ENCODE data around the gene ZNF549.

The ZNF549 gene

DNA sequence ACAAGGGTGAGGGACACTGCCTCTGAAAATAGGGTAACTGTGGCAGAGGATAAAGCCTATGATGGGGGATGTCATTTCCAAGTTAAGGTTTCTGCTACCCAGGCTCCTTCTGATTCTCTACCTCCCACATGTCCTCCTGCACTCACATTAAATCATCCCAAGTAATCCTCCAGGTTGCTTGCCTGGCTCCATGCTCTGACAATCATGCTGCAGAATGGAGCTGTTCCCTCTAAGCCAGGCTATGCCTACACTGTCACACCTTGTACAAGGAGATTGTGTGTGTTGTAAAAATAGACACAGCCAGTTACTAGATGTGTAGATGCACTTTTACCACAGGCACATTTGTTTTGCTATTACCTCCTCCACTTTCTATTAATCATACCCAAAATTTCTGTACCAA lies 43.6 kb downstream of the ZNF549 start:
- DNase-seq, result no peak

DNA sequence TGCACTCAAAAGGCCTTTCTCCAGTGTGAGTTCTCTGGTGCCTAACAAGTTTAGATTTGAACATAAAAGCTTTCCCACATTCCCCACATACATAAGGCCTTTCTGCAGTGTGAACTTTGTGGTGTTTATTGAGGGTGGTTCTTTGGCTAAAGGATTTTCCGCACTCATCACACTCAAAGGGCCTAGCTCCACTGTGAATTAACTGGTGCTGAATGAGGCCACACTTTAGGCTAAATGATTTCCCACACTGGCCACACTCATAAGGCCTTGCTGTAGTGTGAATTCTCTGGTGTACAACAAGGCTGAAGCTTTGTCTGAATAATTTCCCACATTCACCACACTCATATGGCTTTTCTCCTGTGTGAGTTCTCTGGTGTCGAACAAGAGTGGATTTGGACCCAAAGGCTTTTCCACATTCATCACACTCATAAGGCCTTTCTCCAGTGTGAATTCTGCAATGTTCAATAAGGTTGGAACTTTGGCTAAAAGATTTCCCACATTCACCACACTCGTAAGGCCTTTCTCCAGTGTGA lies 45.3 kb downstream of the ZNF549 start:
- DNase-seq, result no peak

DNA sequence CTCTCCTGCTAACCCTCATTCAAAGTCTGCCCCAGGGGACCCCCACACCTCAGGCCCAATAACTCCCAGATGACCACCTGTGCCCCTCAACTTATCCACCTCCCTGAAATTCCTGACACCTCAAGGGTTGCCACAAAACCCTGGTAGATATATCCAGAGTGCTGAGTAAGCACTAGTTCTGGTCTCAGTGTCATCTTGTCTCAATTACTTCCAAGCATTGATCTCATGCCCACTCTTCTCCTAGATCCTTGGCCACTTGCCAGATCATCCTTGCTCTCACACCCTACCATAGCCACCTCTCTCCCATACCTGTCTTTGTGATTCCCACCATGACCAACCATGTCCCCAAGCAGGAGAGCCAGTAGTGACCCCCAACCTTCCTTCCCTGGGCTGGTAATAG lies 49.5 kb downstream of the ZNF549 start:
- no peak for DNase-seq

DNA sequence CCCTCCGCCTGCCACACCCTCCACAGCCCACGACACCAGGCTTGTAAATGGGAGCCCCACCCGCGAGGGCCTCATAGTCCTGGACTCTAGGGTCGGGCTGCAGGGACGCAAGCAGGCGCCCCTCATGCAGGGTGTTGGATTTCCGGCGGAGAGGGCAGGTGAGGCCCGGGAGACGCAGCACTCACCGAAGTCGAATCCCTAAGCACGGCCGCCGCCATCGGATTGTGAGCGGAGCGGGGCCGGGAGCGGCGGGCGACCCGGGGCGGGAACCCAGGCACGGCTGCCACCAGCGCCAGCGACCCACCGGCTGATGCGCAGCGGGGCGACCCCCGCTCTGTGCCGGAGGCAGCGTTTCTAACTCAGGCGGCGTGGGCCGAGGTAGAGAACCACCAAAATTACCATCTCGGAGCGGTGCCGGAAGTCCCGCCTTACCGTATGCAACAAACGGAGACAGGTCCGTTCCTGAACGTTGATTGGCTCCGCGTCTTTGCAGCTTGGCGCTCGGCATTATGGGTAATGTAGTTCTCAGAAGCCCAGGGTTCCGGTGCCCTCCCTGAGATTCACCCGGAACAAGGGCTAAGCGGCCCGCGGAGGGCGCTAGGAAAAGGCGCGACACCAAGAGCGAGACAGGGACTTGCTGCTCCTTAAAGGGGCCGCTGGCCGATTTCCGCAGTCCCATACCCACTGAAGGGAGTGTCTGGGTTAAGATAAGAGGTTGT lies 51.5 kb downstream of the ZNF549 start, which contains the start of gene ZNF416:
Gene ZNF416, minus strand, starts transcription at position 425 of the 719 bp plus-strand sequence. Its CDS starts 207 bp downstream, at position 218.
- peak; percentile 66 to 98 for DNase-seq

DNA sequence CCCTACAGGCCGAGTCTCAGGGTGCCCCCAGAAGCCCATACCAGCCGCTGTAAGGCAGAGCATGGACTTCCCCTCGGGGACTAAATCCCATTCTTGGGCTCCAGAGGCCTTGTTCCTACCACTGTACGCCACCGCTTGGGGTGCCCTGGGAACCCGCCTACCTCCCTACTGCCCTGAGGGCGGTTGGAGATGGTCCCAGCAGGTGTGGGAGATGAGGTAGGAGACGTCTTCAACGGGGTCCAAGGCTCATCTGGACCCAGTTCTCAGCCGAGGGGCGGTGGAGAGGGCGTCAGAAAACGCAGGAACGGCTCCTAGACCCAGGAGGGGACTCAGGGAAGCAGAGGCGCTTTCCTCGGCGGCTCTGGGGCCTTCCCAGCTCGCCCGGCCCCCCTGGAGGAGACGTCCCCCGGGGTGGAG lies 56.0 kb downstream of the ZNF549 start:
- no peak for DNase-seq

DNA sequence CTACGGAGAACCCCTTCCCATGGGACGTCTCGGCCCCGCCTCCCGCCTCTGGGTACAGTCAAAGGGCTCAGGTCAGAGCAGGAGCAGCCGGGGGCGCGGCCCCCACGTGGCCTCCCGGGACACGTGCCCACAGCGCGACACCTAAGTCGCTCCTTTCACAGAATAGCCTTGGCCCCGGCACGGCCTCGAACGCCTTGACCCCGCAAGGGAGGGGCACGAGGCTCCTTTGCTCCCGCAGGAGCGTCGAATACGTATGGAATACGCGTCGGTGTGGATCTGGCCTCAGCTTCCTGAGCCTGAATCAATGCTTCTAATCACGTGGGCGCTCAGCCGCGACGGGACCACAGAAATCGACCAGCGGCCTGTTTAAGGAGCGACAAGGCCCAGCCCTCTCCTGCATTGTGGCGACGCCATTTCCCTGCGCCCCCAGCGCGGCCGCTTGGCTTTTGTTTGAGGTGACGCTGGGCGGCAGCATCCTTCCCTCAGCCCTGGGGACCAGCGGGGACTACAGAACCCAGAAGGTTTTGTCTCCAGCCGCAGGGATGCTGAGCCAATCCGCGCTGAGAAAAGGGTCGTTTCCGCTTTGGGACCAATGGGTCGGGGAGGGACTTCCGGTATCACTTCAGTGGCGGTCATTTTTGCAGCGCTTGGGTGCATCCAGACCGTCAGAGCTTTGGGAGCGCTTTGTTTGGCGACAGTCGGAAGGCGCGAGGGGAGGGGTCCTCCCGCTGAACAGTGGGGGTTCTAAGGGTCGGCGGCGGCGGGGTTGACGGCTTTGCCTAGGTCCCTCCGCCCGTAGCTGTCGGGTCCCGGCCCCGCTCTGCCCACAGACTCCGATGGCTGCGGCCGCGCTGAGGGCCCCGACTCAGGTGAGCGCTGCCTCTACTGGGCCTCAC lies 56.6 kb downstream of the ZNF549 start, which contains the start of gene ZIK1:
Gene ZIK1, plus strand, starts transcription at position 625 of the 896 bp plus-strand sequence. Its CDS starts 212 bp downstream, at position 837.
- peak; percentile 47 to 89 for DNase-seq

DNA sequence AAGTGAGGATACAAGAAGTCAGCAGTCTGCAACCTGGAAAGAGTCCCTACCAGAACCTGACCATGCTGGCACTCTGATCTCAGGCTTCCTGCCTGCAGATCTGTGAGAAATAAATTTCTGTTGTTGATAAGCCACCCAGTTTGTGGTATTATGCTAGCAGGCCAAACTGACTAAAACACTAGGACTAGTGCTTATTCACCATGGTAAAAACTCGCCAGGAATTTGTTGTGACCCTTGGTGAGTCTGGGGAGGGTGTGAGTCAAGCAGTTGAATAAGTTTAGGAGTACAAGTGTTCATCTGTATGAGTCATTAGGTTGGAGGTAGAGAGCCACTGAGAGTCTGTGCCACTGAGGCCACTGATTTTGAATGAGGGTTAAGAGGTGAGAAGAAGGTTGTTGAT lies 60.4 kb downstream of the ZNF549 start:
- DNase-seq, result no peak

DNA sequence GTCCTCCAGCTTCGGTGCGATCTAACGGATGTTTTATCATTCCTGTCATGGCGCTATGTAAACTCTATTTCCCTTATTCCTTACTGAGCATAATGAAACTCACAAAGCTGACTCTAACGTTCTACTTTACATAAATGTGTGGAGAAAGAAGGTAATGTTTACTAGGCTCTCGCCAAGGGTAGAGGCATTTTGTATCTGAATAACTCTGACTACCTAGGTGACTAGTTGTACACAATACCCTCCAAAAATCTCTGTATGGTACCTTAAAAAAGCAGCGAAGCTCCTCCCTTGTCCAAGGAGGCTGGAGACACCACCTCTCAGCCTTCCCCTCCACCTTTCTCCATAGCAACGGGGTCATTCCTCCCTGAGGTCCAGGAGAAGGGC lies 72.2 kb downstream of the ZNF549 start:
- DNase-seq, result no peak

DNA sequence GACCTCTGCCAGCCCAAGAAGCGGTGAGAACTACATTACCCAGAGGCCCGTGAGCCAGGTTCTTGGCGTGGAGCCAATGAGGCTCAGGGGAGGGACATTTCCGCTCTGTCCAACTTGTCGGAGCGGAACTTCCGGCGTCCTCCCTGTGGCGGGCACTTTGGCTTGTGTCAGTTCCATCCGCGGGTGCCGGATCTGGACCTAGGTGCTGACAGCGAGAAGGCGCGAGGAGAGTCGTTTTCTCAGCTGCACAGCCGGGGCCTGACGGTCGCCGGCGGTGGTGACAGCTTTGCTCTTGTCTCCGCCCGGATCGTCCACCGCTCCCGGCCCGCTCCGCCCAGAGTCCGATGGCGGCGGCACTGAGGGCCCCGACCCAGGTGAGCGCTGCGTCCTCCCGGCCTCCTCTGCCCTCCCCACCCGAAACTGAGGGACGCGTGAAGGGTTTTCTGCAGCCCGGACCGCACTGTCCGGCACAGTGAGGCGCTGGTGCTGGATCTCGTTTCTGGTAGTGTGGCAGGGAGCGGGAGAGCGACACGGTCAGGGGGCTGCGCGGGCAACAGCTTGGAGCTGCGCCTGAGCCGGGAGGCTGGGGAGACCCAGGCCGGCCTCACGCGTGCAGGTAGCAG lies 72.7 kb downstream of the ZNF549 start, which contains the start of gene ZNF530:
Gene ZNF530, plus strand, starts transcription at position 125 of the 623 bp plus-strand sequence. CDS start 4,461 bp downstream, outside the sequence.
- peak; percentile 67 to 78 for DNase-seq

DNA sequence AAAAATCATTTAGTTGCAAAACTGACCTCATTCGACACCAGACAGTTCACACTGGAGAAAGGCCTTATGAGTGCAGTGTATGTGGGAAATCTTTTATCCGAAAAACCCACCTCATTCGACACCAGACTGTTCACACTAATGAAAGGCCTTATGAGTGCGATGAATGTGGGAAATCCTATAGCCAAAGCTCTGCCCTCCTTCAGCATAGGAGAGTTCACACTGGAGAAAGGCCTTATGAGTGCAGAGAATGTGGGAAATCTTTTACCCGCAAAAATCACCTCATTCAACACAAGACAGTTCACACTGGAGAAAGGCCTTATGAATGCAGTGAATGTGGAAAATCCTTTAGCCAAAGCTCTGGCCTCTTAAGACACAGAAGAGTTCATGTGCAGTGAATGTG lies 79.8 kb downstream of the ZNF549 start:
- no peak for DNase-seq
